ENCODE data around the gene WWOX. TPM values are rescaled to one million over a fixed set of nuclear protein-coding genes. Genes with fewer than 3 reads are reported as not detected.
A peak's percentile ranks its signal among the peaks of the same experiment; 100 is the strongest.

The WWOX gene
- total RNA-seq, 4 donors from 2014 or later: 135 to 209 (median 159) TPM

DNA sequence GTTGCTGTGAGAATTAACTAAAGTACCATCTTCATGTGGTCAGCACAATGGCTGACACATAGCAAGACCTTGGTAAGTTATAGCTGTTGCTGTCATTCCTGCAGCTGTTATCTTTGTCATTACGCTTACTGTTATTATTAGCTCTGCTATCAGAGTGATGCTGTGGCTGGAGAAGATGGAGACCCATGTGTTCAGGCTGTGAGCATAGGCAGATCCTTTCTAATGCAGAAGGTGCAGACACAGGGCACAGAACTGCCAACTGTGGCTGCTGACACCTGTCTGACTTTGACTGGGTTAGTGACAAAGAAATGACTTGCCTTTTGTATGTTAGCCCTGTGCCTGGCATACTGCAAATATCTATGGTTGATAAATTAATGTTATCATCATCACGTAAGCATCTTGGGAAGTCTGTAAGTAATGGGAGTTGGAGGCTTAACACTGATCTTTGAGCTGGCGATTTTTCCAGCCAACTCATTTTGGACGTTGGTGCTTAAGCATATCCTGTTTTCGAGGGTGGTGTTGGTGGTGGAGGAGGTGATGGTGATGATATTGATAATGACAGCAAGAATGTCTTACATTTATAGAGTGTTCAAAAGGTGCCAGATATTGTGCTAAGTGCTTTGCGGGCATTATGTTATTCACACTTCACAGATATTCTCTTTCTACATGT is 695.3 kb downstream of the WWOX start:
- no peaks in the 10 kb centered on the region for H3K36me3 ChIP-seq
- H3K4me3 ChIP-seq (replicated peaks in 1 of 3): no peak overlapping the region
- DNase-seq: no peak
- WGBS, 2 donors: 81 to 87% methylated on average over 6 of the region's 6 CpGs
- H3K27me3 ChIP-seq: no peaks in the 10 kb centered on the region
- intact Hi-C loops (cut with DNase I): no loop called here
- no peak overlapping the region for H3K27ac ChIP-seq
- TF ChIP-seq, protein P1, sequence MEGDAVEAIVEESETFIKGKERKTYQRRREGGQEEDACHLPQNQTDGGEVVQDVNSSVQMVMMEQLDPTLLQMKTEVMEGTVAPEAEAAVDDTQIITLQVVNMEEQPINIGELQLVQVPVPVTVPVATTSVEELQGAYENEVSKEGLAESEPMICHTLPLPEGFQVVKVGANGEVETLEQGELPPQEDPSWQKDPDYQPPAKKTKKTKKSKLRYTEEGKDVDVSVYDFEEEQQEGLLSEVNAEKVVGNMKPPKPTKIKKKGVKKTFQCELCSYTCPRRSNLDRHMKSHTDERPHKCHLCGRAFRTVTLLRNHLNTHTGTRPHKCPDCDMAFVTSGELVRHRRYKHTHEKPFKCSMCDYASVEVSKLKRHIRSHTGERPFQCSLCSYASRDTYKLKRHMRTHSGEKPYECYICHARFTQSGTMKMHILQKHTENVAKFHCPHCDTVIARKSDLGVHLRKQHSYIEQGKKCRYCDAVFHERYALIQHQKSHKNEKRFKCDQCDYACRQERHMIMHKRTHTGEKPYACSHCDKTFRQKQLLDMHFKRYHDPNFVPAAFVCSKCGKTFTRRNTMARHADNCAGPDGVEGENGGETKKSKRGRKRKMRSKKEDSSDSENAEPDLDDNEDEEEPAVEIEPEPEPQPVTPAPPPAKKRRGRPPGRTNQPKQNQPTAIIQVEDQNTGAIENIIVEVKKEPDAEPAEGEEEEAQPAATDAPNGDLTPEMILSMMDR (IDR thresholded peaks at IDR 0.05): no peak
- no peak for TF ChIP-seq POLR2A (IDR thresholded peaks at IDR 0.05)
- H3K4me1 ChIP-seq: peaks cover 0 to 4% of the 10 kb centered on the region in 2 donors
- H3K9me3 ChIP-seq: no peaks in the 10 kb centered on the region

DNA sequence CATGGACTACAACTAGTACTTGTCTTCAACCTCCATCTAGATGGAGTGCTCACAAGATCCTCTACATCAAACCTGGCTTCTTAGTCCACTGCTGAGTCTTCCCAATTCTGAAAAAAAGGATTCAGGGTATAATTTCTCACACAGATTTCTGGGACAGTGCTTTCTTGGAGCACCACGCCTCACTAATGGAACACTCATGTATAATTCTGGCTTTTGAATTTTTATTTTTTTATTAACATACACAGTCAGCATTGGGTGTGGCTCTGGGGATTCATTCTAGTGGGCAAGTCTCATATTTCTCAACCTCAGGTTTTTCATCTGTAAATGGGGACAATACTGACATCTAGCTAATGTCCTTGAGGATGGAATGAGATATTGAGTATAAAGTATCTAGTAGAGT is 696.0 kb downstream of the WWOX start:
- H3K4me3 ChIP-seq (replicated peaks in 1 of 3): no peak overlapping the region
- intact Hi-C loops (cut with DNase I): no loop called here
- 96 to 100% methylated on average over 1 of the region's 1 CpG for WGBS, 2 donors

DNA sequence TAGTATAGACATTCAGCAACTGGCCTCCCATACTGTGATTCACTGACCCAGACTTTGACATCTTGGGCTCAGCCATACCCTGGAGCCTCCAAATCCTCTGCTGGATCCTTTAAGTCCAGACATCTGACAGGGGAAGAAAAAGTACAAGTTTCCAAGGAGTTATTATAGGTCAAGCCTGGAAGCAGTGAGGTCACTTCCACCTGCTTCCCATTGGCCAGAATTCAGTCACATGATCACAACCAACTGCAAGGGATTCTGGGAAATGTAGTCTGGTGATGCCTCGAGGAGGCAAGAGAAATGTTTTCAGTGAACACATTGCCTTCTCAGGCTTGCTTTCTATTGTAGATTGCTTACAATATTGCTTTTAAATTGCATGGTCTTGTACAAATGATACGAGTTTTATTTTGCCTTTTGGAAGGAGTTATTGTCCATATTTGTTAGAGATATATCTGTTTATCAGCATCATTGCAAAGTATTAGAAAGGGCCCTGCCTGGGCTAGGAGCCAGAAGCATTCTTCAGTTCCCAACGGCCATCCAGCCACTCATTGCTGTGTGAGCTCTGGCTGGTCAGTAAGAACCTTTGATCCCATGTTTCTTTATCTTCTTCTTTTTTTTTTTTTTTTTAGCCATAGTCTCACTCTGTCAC is 696.9 kb downstream of the WWOX start:
- 50 to 55% methylated on average over 3 of the region's 3 CpGs for WGBS, 2 donors
- TF ChIP-seq, protein P1 (IDR thresholded peaks at IDR 0.05): no peak
- TF ChIP-seq POLR2A (IDR thresholded peaks at IDR 0.05): no peak
- H3K4me1 ChIP-seq: peaks cover 0 to 4% of the 10 kb centered on the region in 2 donors
- no peak overlapping the region for H3K4me3 ChIP-seq (replicated peaks in 1 of 3)
- H3K27me3 ChIP-seq: no peaks in the 10 kb centered on the region
- intact Hi-C loops (cut with DNase I): no loop called here
- peak overlapping the region in 1 of 3 donors; percentile 2 for H3K27ac ChIP-seq
- H3K36me3 ChIP-seq: no peaks in the 10 kb centered on the region
- DNase-seq: peak; percentile 46 to 47
- no peaks in the 10 kb centered on the region for H3K9me3 ChIP-seq

More for the DNA sequence above, 696.0 kb downstream of the WWOX start:
- H3K4me1 ChIP-seq: peaks cover 0 to 4% of the 10 kb centered on the region in 2 donors
- H3K36me3 ChIP-seq: no peaks in the 10 kb centered on the region
- no peak for DNase-seq
- no peaks in the 10 kb centered on the region for H3K27me3 ChIP-seq
- TF ChIP-seq POLR2A (IDR thresholded peaks at IDR 0.05): no peak
- TF ChIP-seq, protein P1 (IDR thresholded peaks at IDR 0.05): no peak
- H3K27ac ChIP-seq: no peak overlapping the region
- no peaks in the 10 kb centered on the region for H3K9me3 ChIP-seq

DNA sequence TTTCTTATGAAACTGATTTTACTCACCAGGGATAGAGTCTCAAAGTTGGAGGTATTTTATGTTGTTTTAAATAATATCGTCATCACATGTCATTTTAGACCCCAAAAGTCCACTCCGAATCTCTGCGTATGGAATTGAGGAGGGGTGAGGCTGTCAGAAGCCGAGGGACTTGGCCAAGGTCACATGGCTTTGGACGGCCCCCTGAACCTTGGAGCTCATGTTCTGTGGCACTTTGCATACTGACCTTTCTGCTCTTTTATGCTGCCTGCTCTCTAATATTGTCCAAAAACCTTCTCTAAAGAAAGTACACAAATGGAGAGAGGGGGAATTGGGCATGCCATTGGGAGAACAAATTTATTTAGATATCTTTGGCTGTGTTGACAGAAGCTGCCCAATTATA is 700.0 kb downstream of the WWOX start:
- no peaks in the 10 kb centered on the region for H3K9me3 ChIP-seq
- no peak for DNase-seq
- TF ChIP-seq POLR2A (IDR thresholded peaks at IDR 0.05): no peak
- TF ChIP-seq, protein P1 (IDR thresholded peaks at IDR 0.05): no peak
- H3K27me3 ChIP-seq: no peaks in the 10 kb centered on the region
- intact Hi-C loops (cut with DNase I): no loop called here
- H3K4me3 ChIP-seq (replicated peaks in 1 of 3): no peak overlapping the region
- WGBS, 2 donors: 69 to 70% methylated on average over 5 of the region's 5 CpGs
- H3K36me3 ChIP-seq: no peaks in the 10 kb centered on the region
- H3K4me1 ChIP-seq: peaks cover 4% of the 10 kb centered on the region in 2 donors
- H3K27ac ChIP-seq: no peak overlapping the region

DNA sequence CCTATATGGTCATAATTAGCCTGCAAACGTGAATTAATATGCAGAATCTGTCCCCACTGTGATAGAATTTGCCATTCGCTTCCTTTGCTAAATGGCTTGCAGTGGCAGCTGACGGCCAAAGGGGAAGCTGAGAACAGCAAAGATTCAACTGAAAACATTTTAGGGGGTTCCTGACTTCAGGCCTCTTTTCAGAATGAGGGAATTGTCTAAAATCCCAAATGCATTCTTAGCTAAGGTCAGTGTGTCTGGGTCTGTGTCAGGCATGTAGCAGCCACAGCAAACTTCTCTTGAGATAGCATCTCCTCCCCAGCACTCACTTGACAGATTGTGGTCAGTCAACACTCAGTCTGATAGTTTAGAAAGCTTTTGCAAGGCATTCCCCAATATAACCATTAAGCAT is 701.1 kb downstream of the WWOX start:
- no peak overlapping the region for H3K27ac ChIP-seq
- H3K4me1 ChIP-seq: peaks cover 4% of the 10 kb centered on the region in 2 donors
- intact Hi-C loops (cut with DNase I): no loop called here
- H3K36me3 ChIP-seq: no peaks in the 10 kb centered on the region
- H3K9me3 ChIP-seq: no peaks in the 10 kb centered on the region
- H3K27me3 ChIP-seq: no peaks in the 10 kb centered on the region
- 93 to 94% methylated on average over 3 of the region's 3 CpGs for WGBS, 2 donors
- TF ChIP-seq, protein P1 (IDR thresholded peaks at IDR 0.05): peak in 1 of 6 experiments; percentile 6
- no peak for TF ChIP-seq POLR2A (IDR thresholded peaks at IDR 0.05)
- no peak for DNase-seq
- no peak overlapping the region for H3K4me3 ChIP-seq (replicated peaks in 1 of 3)

All from thyroid gland (tissue), 4 donors.